GM12891 (cell line): ENCODE data around the gene ATE1.

Source experiments
- SPI1 ChIP-seq: IDR thresholded peaks from 2 replicates; pipeline ENCODE4 v1.6.1; 2011; ENCODE audit warnings: low read depth, low read length, control low read depth
- TAF1 ChIP-seq: IDR thresholded peaks from 2 replicates; pipeline ENCODE4 v1.6.1; 2011; ENCODE audit warnings: low read depth, low read length, control low read depth

DNA sequence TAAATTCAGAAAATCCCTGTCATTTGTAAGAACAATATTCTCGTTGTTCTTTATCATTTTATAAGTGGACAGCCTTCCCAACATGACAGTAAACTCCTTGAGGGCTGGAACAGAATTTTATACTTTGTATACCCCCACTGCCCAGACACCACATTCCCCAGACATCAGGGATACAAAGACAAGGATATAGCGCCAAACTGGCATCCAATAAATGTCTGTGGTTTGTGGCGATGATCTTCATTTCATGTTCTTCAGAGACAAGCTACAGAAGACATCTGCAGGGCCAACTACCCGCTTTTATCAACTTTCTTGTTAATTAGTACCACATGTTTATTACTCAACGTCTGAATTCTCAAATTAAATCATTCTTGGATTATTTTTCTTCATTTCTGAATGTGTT lies 155.9 kb downstream of the ATE1 start:
- no peak for TF ChIP-seq SPI1
- TF ChIP-seq TAF1: no peak
